GM21717 (cell line): ENCODE results near the gene PILRA.

Source experiments
- ATAC-seq: cut with Tn5 transposase; IDR thresholded peaks from one replicate; pipeline ENCODE4 v1.9.1; 2021; ENCODE audit warnings: mild to moderate bottlenecking, moderate library complexity; ENCODE audit not compliant: unreplicated experiment

PILRA gene

GRCh38 chr7:100406767-100407166, 33.5 kb downstream of the PILRA start:
- no peak for ATAC-seq

DNA sequence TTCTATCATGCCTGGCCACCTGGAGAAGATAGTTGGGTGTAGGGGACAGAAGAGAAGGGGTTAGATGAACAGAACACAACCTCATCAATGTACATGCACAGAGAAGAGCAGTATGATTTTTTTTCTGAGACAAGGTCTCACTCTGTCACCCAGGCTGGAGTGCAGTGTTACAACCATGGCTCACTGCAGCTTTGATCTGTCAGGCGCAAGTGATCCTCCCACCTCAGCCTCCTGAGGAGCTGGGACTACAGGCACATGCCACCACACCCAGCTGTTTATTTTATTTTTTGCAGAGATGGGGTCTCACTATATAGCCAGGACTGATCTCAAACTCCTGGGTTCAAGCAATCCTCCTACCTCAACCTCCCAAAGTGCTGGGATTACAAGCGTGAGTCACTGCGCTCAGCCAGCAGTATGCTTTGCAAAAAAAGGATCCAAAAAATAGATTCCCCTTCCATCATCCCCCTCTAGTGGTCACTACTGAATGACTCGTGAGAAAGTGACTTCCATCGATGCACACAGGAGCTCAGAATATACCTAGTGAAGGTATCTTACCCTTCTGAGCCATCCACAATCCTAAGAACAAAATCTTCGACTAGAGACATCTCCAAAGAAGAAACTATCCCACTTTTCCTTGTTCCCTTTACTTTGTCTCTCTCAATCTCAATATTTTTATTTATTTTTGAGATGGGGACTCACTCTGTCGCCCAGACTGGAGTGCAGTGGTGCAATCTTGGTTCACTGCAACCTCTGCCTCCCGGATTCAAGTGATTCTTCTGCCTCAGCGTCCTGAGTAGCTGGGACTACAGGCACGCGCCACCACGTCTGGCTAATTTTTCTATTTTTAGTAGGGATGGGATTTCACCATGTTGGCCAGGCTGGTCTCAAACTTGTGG, 34.2 kb downstream of the PILRA start:
- peak; percentile 55 for ATAC-seq

DNA sequence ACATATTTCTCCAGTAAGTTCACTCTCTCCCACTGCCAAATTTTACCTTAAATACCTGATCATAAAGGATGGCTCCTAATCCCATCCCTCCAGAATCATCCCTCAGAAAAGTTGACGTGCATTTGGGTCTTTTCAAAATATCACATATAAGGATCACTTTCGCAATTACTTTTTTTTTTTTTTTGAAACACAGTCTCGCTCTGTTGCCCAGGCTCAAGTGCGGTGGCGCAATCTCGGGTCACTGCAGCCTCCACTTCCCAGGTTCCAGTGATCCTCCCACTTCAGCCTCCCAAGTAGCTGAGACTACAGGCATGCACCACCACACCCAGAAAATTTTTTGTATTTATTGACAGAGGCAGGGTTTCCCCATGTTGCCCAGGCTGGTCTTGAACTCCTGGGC, 37.8 kb downstream of the PILRA start:
- ATAC-seq: no peak

DNA sequence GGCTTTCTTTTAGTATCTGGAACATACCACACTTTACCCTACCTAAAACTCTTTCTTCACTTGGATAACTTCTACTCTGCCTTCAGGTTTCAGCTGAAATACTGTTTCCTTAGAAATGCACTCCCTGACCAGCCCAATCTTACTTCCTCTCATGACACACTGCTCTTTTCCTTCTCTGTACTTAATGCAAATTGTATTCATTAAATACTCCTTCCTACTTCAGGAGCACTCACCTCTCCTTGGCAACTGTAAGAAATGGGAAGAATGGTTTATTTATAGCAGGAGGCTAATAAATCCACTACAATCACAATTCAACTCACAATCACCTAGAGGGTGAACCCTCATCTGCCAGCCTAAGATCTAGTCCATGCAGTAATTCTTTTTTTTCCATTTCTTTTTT, 40.1 kb downstream of the PILRA start:
- no peak for ATAC-seq

GRCh38 chr7:100413889-100414288, 40.6 kb downstream of the PILRA start:
- ATAC-seq: no peak

GRCh38 chr7:100415448-100415847, 42.2 kb downstream of the PILRA start:
- no peak for ATAC-seq

GRCh38 chr7:100418930-100419659, 45.8 kb downstream of the PILRA start:
- ATAC-seq: no peak

- ATAC-seq: no peak
Measured at GRCh38 chr7:100419660-100420226, 46.5 kb downstream of the PILRA start.

DNA sequence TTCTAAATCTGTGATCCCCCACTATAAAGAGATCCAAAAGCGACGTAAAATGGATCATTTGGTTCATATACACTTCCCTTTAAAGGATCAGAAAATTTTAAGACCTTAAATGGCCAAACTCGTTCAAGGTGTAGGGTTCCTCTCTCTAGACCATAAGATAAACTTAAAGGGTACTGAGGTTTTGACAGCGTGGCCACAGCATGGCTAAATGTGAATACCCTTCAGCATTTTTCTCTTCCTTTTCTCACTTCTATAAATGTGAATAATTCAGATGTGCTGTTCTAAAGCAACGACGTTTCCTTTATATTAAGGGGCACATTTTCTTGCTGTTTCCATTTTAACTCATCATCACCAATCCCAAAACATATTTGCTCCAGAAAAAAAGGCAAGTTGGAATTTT, 50.0 kb downstream of the PILRA start:
- ATAC-seq: no peak

GRCh38 chr7:100425347-100425746, 52.1 kb downstream of the PILRA start:
- ATAC-seq: no peak

DNA sequence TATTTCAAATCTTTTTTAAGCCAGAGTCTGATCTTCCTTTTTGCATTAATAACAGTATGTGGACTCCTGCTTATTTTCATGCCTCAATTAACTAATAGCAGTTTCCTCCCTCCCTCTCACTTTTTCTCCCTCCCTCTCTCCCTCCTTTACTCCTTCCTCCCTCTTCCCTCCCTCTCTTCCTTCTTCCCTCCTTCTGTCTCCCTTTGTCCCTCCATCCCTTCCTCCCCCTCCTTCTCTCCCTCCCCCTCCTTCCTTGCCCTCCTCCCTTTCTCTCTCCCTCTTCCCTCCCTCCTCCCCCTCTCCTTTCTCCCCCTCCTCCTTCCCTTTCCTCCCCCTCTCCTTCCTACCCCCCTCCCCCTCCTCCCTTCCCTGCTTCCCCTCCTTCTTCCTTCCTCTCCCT, 53.2 kb downstream of the PILRA start:
- no peak for ATAC-seq

GRCh38 chr7:100427762-100428198, 54.5 kb downstream of the PILRA start:
- ATAC-seq: no peak

GRCh38 chr7:100428199-100428966, 55.1 kb downstream of the PILRA start, which contains the start of gene ZCWPW1:
Gene ZCWPW1 (minus strand): TSS chr7:100428703. CDS start chr7:100420649, 8,054 bp downstream.
- peak; percentile 44 for ATAC-seq

GRCh38 chr7:100428967-100429636, 55.8 kb downstream of the PILRA start:
- ATAC-seq: peak; percentile 37

DNA sequence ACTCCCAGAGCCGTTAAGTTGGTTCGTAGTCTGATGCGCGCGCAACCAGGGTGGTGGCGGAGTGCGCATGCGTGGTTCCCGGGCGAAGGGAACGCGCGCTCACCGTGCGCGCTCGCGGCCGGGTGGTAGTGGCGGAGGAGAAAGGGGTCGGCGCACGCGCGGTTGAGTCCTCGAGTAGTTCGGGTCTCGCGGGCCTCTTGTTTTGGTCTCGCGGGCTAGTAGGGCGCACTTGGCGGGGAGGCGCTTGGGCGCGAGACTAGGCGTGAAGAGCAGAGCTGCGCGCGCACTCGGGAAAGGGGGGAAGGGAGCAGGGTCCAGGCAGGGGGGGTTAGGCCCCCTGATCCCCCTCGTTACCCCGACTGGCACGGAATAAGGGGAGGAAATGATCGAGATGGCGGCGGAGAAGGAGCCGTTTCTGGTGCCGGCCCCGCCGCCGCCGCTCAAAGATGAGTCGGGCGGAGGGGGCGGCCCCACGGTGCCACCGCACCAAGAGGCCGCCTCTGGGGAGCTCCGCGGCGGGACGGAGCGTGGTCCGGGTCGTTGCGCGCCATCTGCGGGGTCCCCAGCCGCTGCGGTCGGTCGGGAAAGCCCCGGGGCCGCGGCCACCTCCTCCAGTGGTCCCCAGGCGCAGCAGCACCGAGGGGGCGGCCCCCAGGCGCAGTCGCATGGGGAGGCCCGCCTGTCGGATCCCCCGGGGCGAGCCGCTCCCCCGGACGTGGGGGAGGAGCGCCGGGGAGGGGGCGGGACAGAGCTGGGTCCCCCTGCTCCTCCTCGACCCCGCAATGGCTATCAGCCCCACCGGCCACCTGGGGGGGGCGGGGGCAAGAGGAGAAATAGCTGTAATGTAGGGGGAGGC, 56.6 kb downstream of the PILRA start, which contains the start of gene MEPCE:
TSS of gene MEPCE (plus strand) at position 195 of the 856 bp plus-strand sequence. CDS start at position 383, 188 bp downstream.
- ATAC-seq: peak; percentile 35

DNA sequence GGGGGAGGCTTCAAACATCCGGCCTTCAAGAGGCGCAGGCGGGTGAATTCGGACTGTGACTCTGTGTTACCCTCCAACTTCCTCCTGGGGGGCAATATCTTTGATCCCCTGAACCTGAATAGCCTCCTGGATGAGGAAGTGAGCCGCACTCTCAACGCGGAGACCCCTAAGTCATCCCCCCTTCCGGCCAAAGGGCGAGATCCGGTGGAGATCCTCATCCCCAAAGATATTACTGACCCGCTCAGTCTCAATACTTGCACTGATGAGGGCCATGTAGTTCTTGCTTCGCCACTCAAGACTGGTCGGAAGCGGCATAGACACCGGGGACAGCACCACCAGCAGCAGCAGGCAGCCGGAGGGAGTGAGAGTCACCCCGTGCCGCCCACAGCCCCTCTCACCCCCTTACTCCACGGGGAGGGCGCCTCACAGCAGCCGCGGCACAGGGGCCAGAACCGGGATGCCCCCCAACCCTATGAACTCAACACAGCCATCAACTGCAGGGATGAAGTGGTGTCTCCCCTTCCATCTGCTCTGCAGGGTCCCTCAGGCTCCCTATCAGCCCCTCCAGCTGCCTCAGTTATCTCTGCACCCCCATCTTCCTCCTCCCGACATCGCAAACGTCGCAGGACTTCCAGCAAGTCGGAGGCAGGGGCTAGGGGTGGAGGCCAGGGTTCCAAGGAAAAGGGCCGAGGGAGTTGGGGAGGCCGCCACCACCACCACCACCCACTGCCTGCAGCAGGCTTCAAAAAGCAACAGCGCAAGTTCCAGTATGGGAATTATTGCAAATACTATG, 57.4 kb downstream of the PILRA start:
- ATAC-seq: peak; percentile 3

DNA sequence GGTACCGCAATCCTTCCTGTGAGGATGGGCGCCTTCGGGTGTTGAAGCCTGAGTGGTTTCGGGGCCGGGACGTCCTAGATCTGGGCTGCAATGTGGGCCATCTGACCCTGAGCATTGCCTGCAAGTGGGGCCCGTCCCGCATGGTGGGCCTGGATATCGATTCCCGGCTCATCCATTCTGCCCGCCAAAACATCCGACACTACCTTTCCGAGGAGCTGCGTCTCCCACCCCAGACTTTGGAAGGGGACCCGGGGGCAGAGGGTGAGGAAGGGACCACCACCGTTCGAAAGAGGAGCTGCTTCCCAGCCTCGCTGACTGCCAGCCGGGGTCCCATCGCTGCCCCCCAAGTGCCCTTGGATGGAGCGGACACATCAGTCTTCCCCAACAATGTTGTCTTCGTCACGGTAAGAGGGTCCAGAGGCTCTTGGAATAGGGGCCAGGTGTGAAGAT, 58.0 kb downstream of the PILRA start:
- ATAC-seq: no peak

DNA sequence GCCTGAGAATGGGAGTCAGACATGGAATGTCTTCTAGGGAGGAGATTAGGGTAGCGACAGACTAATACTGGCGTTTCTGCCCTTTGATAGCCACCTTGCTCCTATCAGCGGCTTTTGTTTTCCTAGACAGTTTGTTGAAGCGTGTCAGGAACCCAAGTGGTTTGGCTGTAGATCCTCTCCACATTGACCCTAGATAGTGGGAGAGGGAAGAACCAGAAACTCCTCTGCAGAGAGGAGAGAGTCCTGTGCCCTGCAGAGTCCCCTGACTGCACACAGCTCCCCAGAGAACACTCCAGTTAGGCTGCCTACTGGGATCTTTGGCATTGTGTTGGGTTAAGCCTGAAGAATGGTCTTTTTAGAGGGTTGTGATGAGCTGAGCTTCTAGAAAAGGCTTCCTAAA, 58.8 kb downstream of the PILRA start:
- no peak for ATAC-seq
